HCT116 (cell line): ENCODE measurements around the gene COPS3. TPM values are rescaled to one million over a fixed set of nuclear protein-coding genes. Genes with fewer than 3 reads are reported as not detected.

ENCODE experiments used
- ATAC-seq: fragments of 200-7000 bp; cut with Tn5 transposase; 2 replicates; pipeline ENCODE4 v1.9.1; 2020; ENCODE audit warnings: mild to moderate bottlenecking, moderate library complexity
- BruUV-seq: library from RNA; stranded (reverse); fragments of 400-500 nt; replicated peaks from 2 replicates; lab custom pipeline; 2021; lab: Mats Ljungman, UMichigan
- CTCF ChIA-PET: fragments of 300-600 bp; sonication (Branson Sonifier 250); formaldehyde crosslinking; loops from one replicate; lab custom pipeline; 2021; ENCODE audit warnings: antibody characterized with exemption; lab: Charles Lee
- POLR2A ChIA-PET: fragments of 300-600, 350-600 bp; sonication (Branson Sonifier 250); formaldehyde crosslinking; loops from one replicate; lab custom pipeline; 2021; ENCODE audit warnings: antibody characterized with exemption; lab: Charles Lee
- RAD21 ChIA-PET, 2 experiments: fragments of 300-600 bp; sonication (Branson Sonifier 250); formaldehyde crosslinking; loops; one replicate each; lab custom pipeline; 2023; ENCODE audit warnings: low total read pairs in 2 of 2; ENCODE audit not compliant: uncharacterized antibody in 2 of 2, unreplicated experiment in 2 of 2, low non-redundant PET in 1 of 2; lab: Charles Lee
- DNase-seq: peaks from one replicate; pipeline ENCODE4 v3.0.0-alpha.2; 2010; ENCODE audit warnings: low read depth, low spot score
- H2AFZ ChIP-seq: fragments of 200-600 bp; shearing (Covaris generic), sonication (generic); 2 replicates; pipeline ENCODE4 v1.6.1; 2017; ENCODE audit warnings: low read depth, mixed run types, mixed read lengths, antibody characterized with exemption, low read length; ENCODE audit not compliant: poor library complexity, severe bottlenecking
- H3K27ac ChIP-seq: 2 replicates; pipeline ENCODE4 v1.5.1; 2012; ENCODE audit warnings: low read depth, low read length
- H3K27me3 ChIP-seq: fragments of 200-600 bp; sonication (generic); 2 replicates; pipeline ENCODE4 v1.6.1; 2016; ENCODE audit warnings: mixed run types, low read length, mixed read lengths; ENCODE audit not compliant: insufficient read depth
- H3K36me3 ChIP-seq, 2 experiments: fragments of 200-500 bp in 1 of 2; fragments of 200-600 bp in 1 of 2; sonication (Bioruptor generic) in 1 of 2; sonication (generic) in 1 of 2; 2 replicates each; pipeline versions ENCODE4 v1.5.1 to v1.6.1; 2014 to 2016; ENCODE audit warnings: low read length in 2 of 2, inconsistent platforms in 1 of 2, mixed read lengths in 1 of 2, mixed run types in 1 of 2; ENCODE audit not compliant: insufficient read depth in 2 of 2, control insufficient read depth in 1 of 2
- H3K4me1 ChIP-seq, 2 experiments: fragments of 200-600 bp in 1 of 2; sonication (generic) in 1 of 2; 2 replicates each; pipeline versions ENCODE4 v1.5.1 to v1.6.1; 2012 to 2017; ENCODE audit warnings: low read length in 2 of 2, inconsistent platforms in 1 of 2, mild to moderate bottlenecking in 1 of 2, mixed read lengths in 1 of 2, mixed run types in 1 of 2, moderate library complexity in 1 of 2; ENCODE audit not compliant: insufficient read depth in 2 of 2, control insufficient read depth in 1 of 2
- H3K4me2 ChIP-seq: fragments of 200-600 bp; sonication (generic); 2 replicates; pipeline ENCODE4 v1.6.1; 2017; ENCODE audit warnings: mixed run types, low read length, mixed read lengths
- H3K4me3 ChIP-seq, 2 experiments: fragments of 200-600 bp in 1 of 2; sonication (generic) in 1 of 2; replicated peaks in 1 of 2; 2 replicates each; pipeline ENCODE4 v1.5.1; 2011 to 2016; ENCODE audit warnings: low read length in 2 of 2, control low read depth in 1 of 2, low read depth in 1 of 2, mild to moderate bottlenecking in 1 of 2, mixed read lengths in 1 of 2, mixed run types in 1 of 2
- H3K79me2 ChIP-seq: fragments of 200-600 bp; sonication (generic); 2 replicates; pipeline ENCODE4 v1.6.1; 2017; ENCODE audit warnings: mild to moderate bottlenecking, mixed run types, low read length, moderate library complexity, mixed read lengths; ENCODE audit not compliant: insufficient read depth
- H3K9ac ChIP-seq: fragments of 200-600 bp; sonication (generic); 2 replicates; pipeline ENCODE4 v1.6.1; 2016; ENCODE audit warnings: low read length, mixed read lengths
- H3K9me2 ChIP-seq: fragments of 200-600 bp; sonication (generic), shearing (Covaris generic); 2 replicates; pipeline ENCODE4 v1.6.1; 2017; ENCODE audit warnings: mixed run types, mild to moderate bottlenecking, moderate library complexity; ENCODE audit not compliant: insufficient read depth
- H3K9me3 ChIP-seq, 2 experiments: fragments of 200-500 bp in 1 of 2; fragments of 200-600 bp in 1 of 2; sonication (Bioruptor generic) in 1 of 2; sonication (generic) in 1 of 2; 2 replicates each; pipeline ENCODE4 v1.6.1; 2014 to 2017; ENCODE audit warnings: low read length in 2 of 2, mixed read lengths in 2 of 2, inconsistent platforms in 1 of 2, low read depth in 1 of 2, mild to moderate bottlenecking in 1 of 2, mixed run types in 1 of 2, moderate library complexity in 1 of 2; ENCODE audit not compliant: control insufficient read depth in 1 of 2, insufficient read depth in 1 of 2
- H4K20me1 ChIP-seq: fragments of 200-600 bp; sonication (generic), shearing (Covaris generic); 2 replicates; pipeline ENCODE4 v1.6.1; 2017; ENCODE audit warnings: mixed run types, mild to moderate bottlenecking, moderate library complexity; ENCODE audit not compliant: insufficient read depth
- CBX3 ChIP-seq: IDR thresholded peaks from 2 replicates; pipeline ENCODE4 v1.6.1; 2012; ENCODE audit warnings: low read depth
- CEBPB ChIP-seq: IDR thresholded peaks from 2 replicates; pipeline ENCODE4 v1.6.1; 2012; ENCODE audit warnings: low read depth
- EGR1 ChIP-seq: IDR thresholded peaks from 2 replicates; pipeline ENCODE4 v1.6.1; 2012; ENCODE audit warnings: low read depth
- EZH2 ChIP-seq: fragments of 200-600 bp; sonication (generic); IDR thresholded peaks from 2 replicates; pipeline ENCODE4 v1.6.1; 2017; ENCODE audit warnings: antibody characterized with exemption, mixed run types
- EZH2phosphoT487 ChIP-seq: fragments of 200-600 bp; IDR thresholded peaks from 2 replicates; pipeline ENCODE4 v1.6.1; 2018; ENCODE audit warnings: antibody characterized with exemption, borderline replicate concordance
- JUND ChIP-seq: IDR thresholded peaks from 2 replicates; pipeline ENCODE4 v1.6.1; 2012
- MAX ChIP-seq: IDR thresholded peaks from 2 replicates; pipeline ENCODE4 v1.6.1; 2012
- POLR2A ChIP-seq: IDR thresholded peaks from 2 replicates; pipeline ENCODE4 v1.7.0; 2011; ENCODE audit warnings: borderline replicate concordance; ENCODE audit not compliant: insufficient read depth, insufficient read length; ENCODE audit errors: extremely low read depth
- SIN3A ChIP-seq: IDR thresholded peaks from 2 replicates; pipeline ENCODE4 v1.6.1; 2012; ENCODE audit warnings: low read depth
- SP1 ChIP-seq: IDR thresholded peaks from 2 replicates; pipeline ENCODE4 v1.6.1; 2012; ENCODE audit warnings: low read depth
- SRF ChIP-seq: IDR thresholded peaks from 2 replicates; pipeline ENCODE4 v1.6.1; 2012; ENCODE audit warnings: low read depth
- TCF7L2 ChIP-seq: IDR thresholded peaks from 2 replicates; pipeline ENCODE4 v1.7.0; 2011; ENCODE audit warnings: borderline replicate concordance, inconsistent platforms; ENCODE audit not compliant: insufficient read depth, insufficient read length; ENCODE audit errors: extremely low read depth
- YY1 ChIP-seq: IDR thresholded peaks from 2 replicates; pipeline ENCODE4 v1.6.1; 2011; ENCODE audit warnings: low read length, low read depth, moderate library complexity, mild to moderate bottlenecking; ENCODE audit not compliant: insufficient replicate concordance; ENCODE audit errors: extremely low read depth
- ZFX ChIP-seq: fragments of 450-650 bp; IDR thresholded peaks from 2 replicates; pipeline ENCODE4 v1.6.1; 2017
- ZNF274 ChIP-seq: fragments of 200-500 bp; sonication (Bioruptor generic); IDR thresholded peaks from 2 replicates; pipeline ENCODE4 v1.6.1; 2014; ENCODE audit warnings: mild to moderate bottlenecking, low read depth, low read length, inconsistent platforms
- intact Hi-C: fragments of 100-400 bp; cut with micrococcal nuclease; formaldehyde crosslinking; loops from 2 replicates; pipeline ENCODE4 v1.10.0; 2022
- total RNA-seq: library from RNA; stranded (reverse); gene quantifications from one replicate; pipeline ENCODE4 v1.2.1, GENCODE V29; 2021; ENCODE audit not compliant: unreplicated experiment
- TF ChIP-seq, protein P1 (sequence below): IDR thresholded peaks from 2 replicates; pipeline ENCODE4 v1.6.1; 2012; ENCODE audit warnings: low read depth
- TF ChIP-seq, protein P2 (sequence below): IDR thresholded peaks from 2 replicates; pipeline ENCODE4 v1.6.1; 2011; ENCODE audit warnings: mild to moderate bottlenecking, low read length, moderate library complexity; ENCODE audit not compliant: insufficient replicate concordance; ENCODE audit errors: extremely low read depth
- TF ChIP-seq, protein P3 (sequence below), 3 experiments: fragments of 200-600 bp in 1 of 3; sonication (generic) in 1 of 3; IDR thresholded peaks in 2 of 3; conservative IDR thresholded peaks in 1 of 3; 2 replicates each; pipeline ENCODE4 v1.5.1; 2012 to 2017; ENCODE audit warnings: low read depth in 2 of 3, low read length in 2 of 3, antibody characterized with exemption in 1 of 3, borderline replicate concordance in 1 of 3, control low read depth in 1 of 3, mild to moderate bottlenecking in 1 of 3, mixed read lengths in 1 of 3, mixed run types in 1 of 3, moderate library complexity in 1 of 3; ENCODE audit not compliant: insufficient read depth in 1 of 3
- TF ChIP-seq, protein P4 (sequence below): IDR thresholded peaks from 2 replicates; pipeline ENCODE4 v1.6.1; 2012

The COPS3 gene
- total RNA-seq, 1 experiment from 2014 or later = 99.0 TPM

DNA sequence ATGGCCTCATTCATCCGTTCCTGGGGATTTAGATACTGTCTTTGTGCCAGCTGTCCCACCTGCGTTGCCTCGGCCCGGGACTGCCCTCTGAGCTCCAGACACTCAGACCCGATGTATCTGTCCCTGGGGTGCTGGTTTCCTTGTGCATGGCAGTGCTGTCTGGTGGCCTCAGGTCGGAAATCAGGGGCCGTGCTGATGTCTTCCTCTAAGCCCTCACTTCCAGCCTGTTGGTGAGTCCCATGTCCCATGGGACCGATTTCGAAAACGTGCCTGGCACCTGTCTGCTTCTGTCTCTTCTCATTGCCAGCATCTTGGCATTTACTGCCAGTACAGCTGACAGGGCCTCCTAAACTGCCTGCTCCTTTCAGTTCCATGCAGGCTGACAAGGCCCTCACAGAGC, 44.2 kb upstream of the COPS3 start:
- Histone ChIP-seq H3K4me3 (no peak overlapping the region), H3K9me2 (no peaks in the 10 kb centered on the region), H3K27ac (no peak overlapping the region), H3K4me2 (no peak overlapping the region), H3K27me3 (no peaks in the 10 kb centered on the region), H3K36me3 (no peaks in the 10 kb centered on the region), H2AFZ (no peak overlapping the region), H3K79me2 (no peaks in the 10 kb centered on the region), H3K9me3 (no peaks in the 10 kb centered on the region), H3K4me1 (no peaks in the 10 kb centered on the region), H3K9ac (no peak overlapping the region), H4K20me1 (no peaks in the 10 kb centered on the region)
- TF ChIP-seq, protein P1, sequence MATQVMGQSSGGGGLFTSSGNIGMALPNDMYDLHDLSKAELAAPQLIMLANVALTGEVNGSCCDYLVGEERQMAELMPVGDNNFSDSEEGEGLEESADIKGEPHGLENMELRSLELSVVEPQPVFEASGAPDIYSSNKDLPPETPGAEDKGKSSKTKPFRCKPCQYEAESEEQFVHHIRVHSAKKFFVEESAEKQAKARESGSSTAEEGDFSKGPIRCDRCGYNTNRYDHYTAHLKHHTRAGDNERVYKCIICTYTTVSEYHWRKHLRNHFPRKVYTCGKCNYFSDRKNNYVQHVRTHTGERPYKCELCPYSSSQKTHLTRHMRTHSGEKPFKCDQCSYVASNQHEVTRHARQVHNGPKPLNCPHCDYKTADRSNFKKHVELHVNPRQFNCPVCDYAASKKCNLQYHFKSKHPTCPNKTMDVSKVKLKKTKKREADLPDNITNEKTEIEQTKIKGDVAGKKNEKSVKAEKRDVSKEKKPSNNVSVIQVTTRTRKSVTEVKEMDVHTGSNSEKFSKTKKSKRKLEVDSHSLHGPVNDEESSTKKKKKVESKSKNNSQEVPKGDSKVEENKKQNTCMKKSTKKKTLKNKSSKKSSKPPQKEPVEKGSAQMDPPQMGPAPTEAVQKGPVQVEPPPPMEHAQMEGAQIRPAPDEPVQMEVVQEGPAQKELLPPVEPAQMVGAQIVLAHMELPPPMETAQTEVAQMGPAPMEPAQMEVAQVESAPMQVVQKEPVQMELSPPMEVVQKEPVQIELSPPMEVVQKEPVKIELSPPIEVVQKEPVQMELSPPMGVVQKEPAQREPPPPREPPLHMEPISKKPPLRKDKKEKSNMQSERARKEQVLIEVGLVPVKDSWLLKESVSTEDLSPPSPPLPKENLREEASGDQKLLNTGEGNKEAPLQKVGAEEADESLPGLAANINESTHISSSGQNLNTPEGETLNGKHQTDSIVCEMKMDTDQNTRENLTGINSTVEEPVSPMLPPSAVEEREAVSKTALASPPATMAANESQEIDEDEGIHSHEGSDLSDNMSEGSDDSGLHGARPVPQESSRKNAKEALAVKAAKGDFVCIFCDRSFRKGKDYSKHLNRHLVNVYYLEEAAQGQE = no peak
- TF ChIP-seq, protein P2, sequence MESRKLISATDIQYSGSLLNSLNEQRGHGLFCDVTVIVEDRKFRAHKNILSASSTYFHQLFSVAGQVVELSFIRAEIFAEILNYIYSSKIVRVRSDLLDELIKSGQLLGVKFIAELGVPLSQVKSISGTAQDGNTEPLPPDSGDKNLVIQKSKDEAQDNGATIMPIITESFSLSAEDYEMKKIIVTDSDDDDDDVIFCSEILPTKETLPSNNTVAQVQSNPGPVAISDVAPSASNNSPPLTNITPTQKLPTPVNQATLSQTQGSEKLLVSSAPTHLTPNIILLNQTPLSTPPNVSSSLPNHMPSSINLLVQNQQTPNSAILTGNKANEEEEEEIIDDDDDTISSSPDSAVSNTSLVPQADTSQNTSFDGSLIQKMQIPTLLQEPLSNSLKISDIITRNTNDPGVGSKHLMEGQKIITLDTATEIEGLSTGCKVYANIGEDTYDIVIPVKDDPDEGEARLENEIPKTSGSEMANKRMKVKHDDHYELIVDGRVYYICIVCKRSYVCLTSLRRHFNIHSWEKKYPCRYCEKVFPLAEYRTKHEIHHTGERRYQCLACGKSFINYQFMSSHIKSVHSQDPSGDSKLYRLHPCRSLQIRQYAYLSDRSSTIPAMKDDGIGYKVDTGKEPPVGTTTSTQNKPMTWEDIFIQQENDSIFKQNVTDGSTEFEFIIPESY = no peak
- TF ChIP-seq ZFX = no peak
- TF ChIP-seq, protein P3, sequence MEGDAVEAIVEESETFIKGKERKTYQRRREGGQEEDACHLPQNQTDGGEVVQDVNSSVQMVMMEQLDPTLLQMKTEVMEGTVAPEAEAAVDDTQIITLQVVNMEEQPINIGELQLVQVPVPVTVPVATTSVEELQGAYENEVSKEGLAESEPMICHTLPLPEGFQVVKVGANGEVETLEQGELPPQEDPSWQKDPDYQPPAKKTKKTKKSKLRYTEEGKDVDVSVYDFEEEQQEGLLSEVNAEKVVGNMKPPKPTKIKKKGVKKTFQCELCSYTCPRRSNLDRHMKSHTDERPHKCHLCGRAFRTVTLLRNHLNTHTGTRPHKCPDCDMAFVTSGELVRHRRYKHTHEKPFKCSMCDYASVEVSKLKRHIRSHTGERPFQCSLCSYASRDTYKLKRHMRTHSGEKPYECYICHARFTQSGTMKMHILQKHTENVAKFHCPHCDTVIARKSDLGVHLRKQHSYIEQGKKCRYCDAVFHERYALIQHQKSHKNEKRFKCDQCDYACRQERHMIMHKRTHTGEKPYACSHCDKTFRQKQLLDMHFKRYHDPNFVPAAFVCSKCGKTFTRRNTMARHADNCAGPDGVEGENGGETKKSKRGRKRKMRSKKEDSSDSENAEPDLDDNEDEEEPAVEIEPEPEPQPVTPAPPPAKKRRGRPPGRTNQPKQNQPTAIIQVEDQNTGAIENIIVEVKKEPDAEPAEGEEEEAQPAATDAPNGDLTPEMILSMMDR (IDR thresholded peaks at IDR 0.05 in 2 of 3, conservative IDR thresholded peaks at IDR 0.05 in 1 of 3; ENCODE audit: borderline replicate concordance in 1 of 3, insufficient read depth in 1 of 3, low read depth in 2 of 3, low read length in 2 of 3) = no peak
- TF ChIP-seq CBX3 = no peak
- no peak for TF ChIP-seq TCF7L2
- TF ChIP-seq SIN3A = no peak
- TF ChIP-seq, protein P4, sequence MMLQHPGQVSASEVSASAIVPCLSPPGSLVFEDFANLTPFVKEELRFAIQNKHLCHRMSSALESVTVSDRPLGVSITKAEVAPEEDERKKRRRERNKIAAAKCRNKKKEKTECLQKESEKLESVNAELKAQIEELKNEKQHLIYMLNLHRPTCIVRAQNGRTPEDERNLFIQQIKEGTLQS = no peak
- no peak for TF ChIP-seq EGR1
- no peak for TF ChIP-seq EZH2
- TF ChIP-seq EZH2phosphoT487 = no peak
- no peak for TF ChIP-seq MAX
- no peak for TF ChIP-seq CEBPB
- TF ChIP-seq YY1 = no peak
- TF ChIP-seq ZNF274 = no peak
- no peak for TF ChIP-seq POLR2A
- TF ChIP-seq JUND = no peak
- no peak for TF ChIP-seq SP1
- TF ChIP-seq SRF = no peak
- ChIA-PET CTCF (no interaction called here), POLR2A (no interaction called here), RAD21 (no interaction called here)
- no TSS peak for BruUV-seq
- no peak for DNase-seq
- no peak for ATAC-seq
- intact Hi-C loops = no loop called here
